ENCODE data around the gene TSHZ2.

TSHZ2 gene

GRCh38 chr20:52984451-52984810, 12.3 kb downstream of the TSHZ2 start:
- Histone ChIP-seq H3K4me2 (no peak overlapping the region), H3K4me3 (no peak overlapping the region)
- TF ChIP-seq Cebpa-rat (IDR thresholded peaks at IDR 0.05), result no peak

GRCh38 chr20:52985687-52986086, 13.5 kb downstream of the TSHZ2 start:
- H3K27ac ChIP-seq, result no peak overlapping the region
- no peak overlapping the region for H3K4me2 ChIP-seq
- H3K27me3 ChIP-seq, result no peaks in the 10 kb centered on the region
- no peaks in the 10 kb centered on the region for H3K36me3 ChIP-seq
- no peaks in the 10 kb centered on the region for H4K20me1 ChIP-seq
- no peaks in the 10 kb centered on the region for H3K4me1 ChIP-seq
- no peak overlapping the region for H3K9ac ChIP-seq
- TF ChIP-seq Cebpa-rat (IDR thresholded peaks at IDR 0.05), result no peak
- no peak overlapping the region for H3K4me3 ChIP-seq
- H3K9me3 ChIP-seq (replicated peaks in 1 of 11), result peaks cover 0 to 10% (median 0%) of the 10 kb centered on the region in 11 experiments; a peak in 1 of 22 replicates

More at GRCh38 chr20:52984451-52984810, 12.3 kb downstream of the TSHZ2 start:
- no peak overlapping the region for H3K27ac ChIP-seq
- no peaks in the 10 kb centered on the region for H4K20me1 ChIP-seq
- H3K36me3 ChIP-seq, result no peaks in the 10 kb centered on the region
- H3K9me3 ChIP-seq (replicated peaks in 1 of 11), result peaks cover 0 to 10% (median 0%) of the 10 kb centered on the region in 11 experiments; a peak in 1 of 22 replicates
- no peak overlapping the region for H3K9ac ChIP-seq
- H3K27me3 ChIP-seq, result no peaks in the 10 kb centered on the region
- H3K4me1 ChIP-seq, result no peaks in the 10 kb centered on the region

- Histone ChIP-seq H3K9me3 (replicated peaks in 1 of 11) (peaks cover 0 to 10% (median 0%) of the 10 kb centered on the region in 11 experiments; a peak in 1 of 22 replicates), H3K9ac (no peak overlapping the region), H3K27me3 (no peaks in the 10 kb centered on the region), H3K4me2 (no peak overlapping the region), H3K4me3 (no peak overlapping the region), H3K36me3 (no peaks in the 10 kb centered on the region), H3K4me1 (no peaks in the 10 kb centered on the region), H4K20me1 (no peaks in the 10 kb centered on the region), H3K27ac (no peak overlapping the region)
- TF ChIP-seq Cebpa-rat (IDR thresholded peaks at IDR 0.05), result no peak
Measured at GRCh38 chr20:52987295-52987694, 15.1 kb downstream of the TSHZ2 start.

GRCh38 chr20:52991830-52992229, 19.7 kb downstream of the TSHZ2 start:
- no peaks in the 10 kb centered on the region for H3K36me3 ChIP-seq
- no peak overlapping the region for H3K4me2 ChIP-seq
- no peak for TF ChIP-seq Cebpa-rat (IDR thresholded peaks at IDR 0.05)
- H3K27me3 ChIP-seq, result no peaks in the 10 kb centered on the region
- no peaks in the 10 kb centered on the region for H3K9me3 ChIP-seq (replicated peaks in 1 of 11)
- H3K4me1 ChIP-seq, result no peaks in the 10 kb centered on the region
- H3K4me3 ChIP-seq, result no peak overlapping the region
- H3K9ac ChIP-seq, result no peak overlapping the region
- no peak overlapping the region for H3K27ac ChIP-seq
- H4K20me1 ChIP-seq, result no peaks in the 10 kb centered on the region

- H3K9me3 ChIP-seq (replicated peaks in 1 of 11), result no peaks in the 10 kb centered on the region
- no peak overlapping the region for H3K4me2 ChIP-seq
- no peak overlapping the region for H3K27ac ChIP-seq
- no peak overlapping the region for H3K4me3 ChIP-seq
- no peak overlapping the region for H3K9ac ChIP-seq
- H4K20me1 ChIP-seq, result no peaks in the 10 kb centered on the region
- H3K4me1 ChIP-seq, result no peaks in the 10 kb centered on the region
- H3K36me3 ChIP-seq, result no peaks in the 10 kb centered on the region
- no peak for TF ChIP-seq Cebpa-rat (IDR thresholded peaks at IDR 0.05)
- no peaks in the 10 kb centered on the region for H3K27me3 ChIP-seq
Measured at GRCh38 chr20:52992632-52993031, 20.5 kb downstream of the TSHZ2 start.

- Histone ChIP-seq H4K20me1 (no peaks in the 10 kb centered on the region), H3K4me1 (no peaks in the 10 kb centered on the region), H3K27ac (no peak overlapping the region), H3K27me3 (no peaks in the 10 kb centered on the region), H3K4me3 (no peak overlapping the region), H3K4me2 (no peak overlapping the region), H3K36me3 (no peaks in the 10 kb centered on the region), H3K9me3 (replicated peaks in 1 of 11) (no peaks in the 10 kb centered on the region), H3K9ac (no peak overlapping the region)
- TF ChIP-seq Cebpa-rat (IDR thresholded peaks at IDR 0.05), result no peak
Measured at GRCh38 chr20:52993076-52993475, 20.9 kb downstream of the TSHZ2 start.

- no peak for TF ChIP-seq Cebpa-rat (IDR thresholded peaks at IDR 0.05)
- Histone ChIP-seq H3K36me3 (no peaks in the 10 kb centered on the region), H3K4me2 (no peak overlapping the region), H3K4me1 (no peaks in the 10 kb centered on the region), H3K27ac (no peak overlapping the region), H3K9ac (no peak overlapping the region), H4K20me1 (no peaks in the 10 kb centered on the region), H3K4me3 (no peak overlapping the region), H3K9me3 (replicated peaks in 1 of 11) (no peaks in the 10 kb centered on the region), H3K27me3 (no peaks in the 10 kb centered on the region)
Measured at GRCh38 chr20:52994184-52994970, 22.2 kb downstream of the TSHZ2 start.

- Histone ChIP-seq H3K4me2 (no peak overlapping the region), H3K9me3 (replicated peaks in 1 of 11) (no peaks in the 10 kb centered on the region), H3K36me3 (no peaks in the 10 kb centered on the region), H4K20me1 (no peaks in the 10 kb centered on the region), H3K27ac (no peak overlapping the region), H3K27me3 (no peaks in the 10 kb centered on the region), H3K4me3 (no peak overlapping the region), H3K9ac (no peak overlapping the region), H3K4me1 (peaks cover 0 to 8% (median 5%) of the 10 kb centered on the region in 10 experiments; a peak in 14 of 20 replicates)
- no peak for TF ChIP-seq Cebpa-rat (IDR thresholded peaks at IDR 0.05)
Measured at GRCh38 chr20:52996130-52996529, 24.0 kb downstream of the TSHZ2 start.

- H3K36me3 ChIP-seq, result no peaks in the 10 kb centered on the region
- no peaks in the 10 kb centered on the region for H4K20me1 ChIP-seq
- no peak overlapping the region for H3K4me3 ChIP-seq
- H3K9ac ChIP-seq, result no peak overlapping the region
- no peaks in the 10 kb centered on the region for H3K27me3 ChIP-seq
- no peak overlapping the region for H3K4me2 ChIP-seq
- no peaks in the 10 kb centered on the region for H3K9me3 ChIP-seq (replicated peaks in 1 of 11)
- H3K27ac ChIP-seq, result no peak overlapping the region
- TF ChIP-seq Cebpa-rat (IDR thresholded peaks at IDR 0.05), result no peak
- peaks cover 3 to 13% (median 11%) of the 10 kb centered on the region in 10 experiments; a peak in 18 of 20 replicates for H3K4me1 ChIP-seq
Measured at GRCh38 chr20:52996658-52997057, 24.5 kb downstream of the TSHZ2 start.

- Histone ChIP-seq H3K9me3 (replicated peaks in 1 of 11) (no peaks in the 10 kb centered on the region), H3K4me1 (peaks cover 9 to 21% (median 17%) of the 10 kb centered on the region in 10 experiments; a peak in 19 of 20 replicates), H3K36me3 (no peaks in the 10 kb centered on the region)
Measured at GRCh38 chr20:52998268-52998667, 26.1 kb downstream of the TSHZ2 start.

More at GRCh38 chr20:52998268-52998667, 26.1 kb downstream of the TSHZ2 start:
- Histone ChIP-seq H3K4me2 (no peak overlapping the region), H4K20me1 (no peaks in the 10 kb centered on the region), H3K4me3 (no peak overlapping the region), H3K9ac (no peak overlapping the region), H3K27ac (no peak overlapping the region), H3K27me3 (no peaks in the 10 kb centered on the region)
- TF ChIP-seq Cebpa-rat (IDR thresholded peaks at IDR 0.05), result no peak

All from BLaER1 treated with 17β-estradiol and CSF1 and Interleukin-3, amounts not matched to agents 10 nM and 100 nM (cell line).